ENCODE measurements around the gene PFKFB3. TPM values are rescaled to one million over a fixed set of nuclear protein-coding genes. Genes with fewer than 3 reads are reported as not detected.

Gene PFKFB3
- total and polyA plus RNA-seq, 2 experiments from 2014 or later: 21.6 to 26.2 TPM

DNA sequence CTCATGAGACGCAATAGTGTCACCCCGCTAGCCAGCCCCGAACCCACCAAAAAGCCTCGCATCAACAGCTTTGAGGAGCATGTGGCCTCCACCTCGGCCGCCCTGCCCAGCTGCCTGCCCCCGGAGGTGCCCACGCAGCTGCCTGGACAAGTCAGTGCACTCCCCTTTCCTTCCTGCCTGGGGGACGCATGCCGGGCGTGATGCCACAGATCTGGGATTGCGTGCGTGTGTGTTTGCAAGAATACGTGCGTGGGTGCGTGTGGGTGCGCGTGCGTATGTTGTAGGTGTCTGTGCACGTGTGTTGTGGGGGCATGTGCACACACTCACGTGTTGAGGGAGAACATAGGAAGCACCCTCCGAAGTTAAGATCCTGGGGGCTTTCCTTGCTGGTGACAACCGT, 23.5 kb downstream of the PFKFB3 start:
- WGBS (ENCODE audit: low lambda C conversion rate, missing lambda C conversion rate): 97% methylated on average over 23 of the region's 23 CpGs
- H3K9me3 ChIP-seq (ENCODE audit: low read depth): no peaks in the 10 kb centered on the region
- no peaks in the 10 kb centered on the region for H3K79me2 ChIP-seq
- DNase-seq (ENCODE audit: low spot score): no peak
- TF ChIP-seq, protein P1, sequence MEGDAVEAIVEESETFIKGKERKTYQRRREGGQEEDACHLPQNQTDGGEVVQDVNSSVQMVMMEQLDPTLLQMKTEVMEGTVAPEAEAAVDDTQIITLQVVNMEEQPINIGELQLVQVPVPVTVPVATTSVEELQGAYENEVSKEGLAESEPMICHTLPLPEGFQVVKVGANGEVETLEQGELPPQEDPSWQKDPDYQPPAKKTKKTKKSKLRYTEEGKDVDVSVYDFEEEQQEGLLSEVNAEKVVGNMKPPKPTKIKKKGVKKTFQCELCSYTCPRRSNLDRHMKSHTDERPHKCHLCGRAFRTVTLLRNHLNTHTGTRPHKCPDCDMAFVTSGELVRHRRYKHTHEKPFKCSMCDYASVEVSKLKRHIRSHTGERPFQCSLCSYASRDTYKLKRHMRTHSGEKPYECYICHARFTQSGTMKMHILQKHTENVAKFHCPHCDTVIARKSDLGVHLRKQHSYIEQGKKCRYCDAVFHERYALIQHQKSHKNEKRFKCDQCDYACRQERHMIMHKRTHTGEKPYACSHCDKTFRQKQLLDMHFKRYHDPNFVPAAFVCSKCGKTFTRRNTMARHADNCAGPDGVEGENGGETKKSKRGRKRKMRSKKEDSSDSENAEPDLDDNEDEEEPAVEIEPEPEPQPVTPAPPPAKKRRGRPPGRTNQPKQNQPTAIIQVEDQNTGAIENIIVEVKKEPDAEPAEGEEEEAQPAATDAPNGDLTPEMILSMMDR (IDR thresholded peaks at IDR 0.05; ENCODE audit: poor library complexity): no peak
- no peak for TF ChIP-seq EZH2phosphoT487 (IDR thresholded peaks at IDR 0.05; ENCODE audit: low read depth, severe bottlenecking, unreplicated experiment)
- TF ChIP-seq EZH2 (IDR thresholded peaks at IDR 0.05; ENCODE audit: borderline replicate concordance): no peak
- H3K27me3 ChIP-seq: no peaks in the 10 kb centered on the region
- no peak overlapping the region for H3K27ac ChIP-seq
- no peaks in the 10 kb centered on the region for H3K9me2 ChIP-seq (replicated peaks; ENCODE audit: insufficient read depth)
- H2AFZ ChIP-seq: no peak overlapping the region
- no peak overlapping the region for H3K4me2 ChIP-seq
- peaks cover 3% of the 10 kb centered on the region for H4K20me1 ChIP-seq (ENCODE audit: insufficient read depth, poor library complexity, severe bottlenecking)
- H3K4me3 ChIP-seq: no peak overlapping the region
- no peaks in the 10 kb centered on the region for H3K36me3 ChIP-seq (replicated peaks; ENCODE audit: insufficient read depth, low read depth)
- H3K4me1 ChIP-seq (ENCODE audit: insufficient read depth): no peaks in the 10 kb centered on the region

DNA sequence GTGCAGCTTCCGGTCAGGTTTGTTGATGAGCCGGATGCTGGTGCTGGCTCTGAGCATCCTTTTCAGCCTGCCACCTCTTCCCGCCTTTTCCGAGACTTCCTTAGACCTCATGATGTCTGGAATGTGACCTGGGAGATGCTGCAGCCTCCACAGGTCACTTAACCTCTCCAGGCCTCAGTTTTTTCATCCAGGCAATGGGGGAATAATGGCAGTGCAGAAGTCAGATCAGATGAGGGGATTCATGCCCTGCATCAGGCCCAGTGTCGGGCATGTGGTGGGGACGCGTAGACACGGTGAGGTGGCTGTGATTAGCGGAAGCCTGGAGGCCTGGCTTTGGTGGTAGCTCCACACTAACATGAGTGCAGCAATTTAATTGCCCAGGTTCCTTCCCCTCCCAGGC, 24.6 kb downstream of the PFKFB3 start:
- Histone ChIP-seq H2AFZ (no peak overlapping the region), H3K4me1 (ENCODE audit: insufficient read depth) (no peaks in the 10 kb centered on the region), H3K4me2 (no peak overlapping the region), H4K20me1 (ENCODE audit: insufficient read depth, poor library complexity, severe bottlenecking) (peaks cover 3% of the 10 kb centered on the region), H3K36me3 (replicated peaks; ENCODE audit: insufficient read depth, low read depth) (no peaks in the 10 kb centered on the region), H3K9me2 (replicated peaks; ENCODE audit: insufficient read depth) (no peaks in the 10 kb centered on the region), H3K27ac (no peak overlapping the region), H3K4me3 (no peak overlapping the region), H3K79me2 (no peaks in the 10 kb centered on the region), H3K27me3 (no peaks in the 10 kb centered on the region), H3K9me3 (ENCODE audit: low read depth) (no peaks in the 10 kb centered on the region)
- TF ChIP-seq EZH2phosphoT487 (IDR thresholded peaks at IDR 0.05; ENCODE audit: low read depth, severe bottlenecking, unreplicated experiment) (no peak), EZH2 (IDR thresholded peaks at IDR 0.05; ENCODE audit: borderline replicate concordance) (no peak)
- TF ChIP-seq, protein P1 (IDR thresholded peaks at IDR 0.05; ENCODE audit: poor library complexity): no peak
- no peak for DNase-seq (ENCODE audit: low spot score)
- 97% methylated on average over 9 of the region's 9 CpGs for WGBS (ENCODE audit: low lambda C conversion rate, missing lambda C conversion rate)

DNA sequence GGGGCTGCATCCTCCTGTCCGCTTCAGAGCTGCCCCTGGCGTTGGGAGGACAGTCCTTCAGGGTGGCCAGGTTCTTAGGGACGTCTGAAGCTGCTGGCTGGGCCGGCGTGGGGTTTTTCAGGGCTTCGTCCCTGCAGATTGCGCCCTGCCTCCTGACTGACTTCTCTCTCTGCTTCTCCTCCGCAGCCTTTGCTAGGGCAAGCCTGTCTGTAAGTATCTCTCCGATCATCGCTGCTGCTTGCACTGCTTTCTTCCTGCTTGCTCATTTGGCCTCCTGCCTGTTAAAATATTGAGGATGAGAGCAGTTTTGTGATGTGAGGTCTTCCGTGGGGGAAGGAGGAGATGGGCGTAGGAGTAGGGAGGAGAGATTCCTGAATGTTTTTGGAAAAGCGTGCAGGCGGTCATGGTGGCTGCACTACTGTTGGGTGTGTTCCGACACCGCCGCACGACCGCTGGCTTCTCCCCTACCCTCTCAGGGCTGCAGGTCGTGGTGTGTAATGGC, 25.3 kb downstream of the PFKFB3 start:
- Histone ChIP-seq H4K20me1 (ENCODE audit: insufficient read depth, poor library complexity, severe bottlenecking) (peaks cover 3% of the 10 kb centered on the region), H3K4me1 (ENCODE audit: insufficient read depth) (no peaks in the 10 kb centered on the region), H3K4me3 (no peak overlapping the region), H2AFZ (no peak overlapping the region), H3K27ac (no peak overlapping the region), H3K36me3 (replicated peaks; ENCODE audit: insufficient read depth, low read depth) (no peaks in the 10 kb centered on the region), H3K4me2 (no peak overlapping the region), H3K9me2 (replicated peaks; ENCODE audit: insufficient read depth) (no peaks in the 10 kb centered on the region), H3K9me3 (ENCODE audit: low read depth) (no peaks in the 10 kb centered on the region), H3K27me3 (no peaks in the 10 kb centered on the region), H3K79me2 (no peaks in the 10 kb centered on the region)
- DNase-seq (ENCODE audit: low spot score): no peak
- WGBS (ENCODE audit: low lambda C conversion rate, missing lambda C conversion rate): 91% methylated on average over 20 of the region's 20 CpGs
- TF ChIP-seq EZH2 (IDR thresholded peaks at IDR 0.05; ENCODE audit: borderline replicate concordance) (no peak), EZH2phosphoT487 (IDR thresholded peaks at IDR 0.05; ENCODE audit: low read depth, severe bottlenecking, unreplicated experiment) (no peak)
- TF ChIP-seq, protein P1 (IDR thresholded peaks at IDR 0.05; ENCODE audit: poor library complexity): no peak

DNA sequence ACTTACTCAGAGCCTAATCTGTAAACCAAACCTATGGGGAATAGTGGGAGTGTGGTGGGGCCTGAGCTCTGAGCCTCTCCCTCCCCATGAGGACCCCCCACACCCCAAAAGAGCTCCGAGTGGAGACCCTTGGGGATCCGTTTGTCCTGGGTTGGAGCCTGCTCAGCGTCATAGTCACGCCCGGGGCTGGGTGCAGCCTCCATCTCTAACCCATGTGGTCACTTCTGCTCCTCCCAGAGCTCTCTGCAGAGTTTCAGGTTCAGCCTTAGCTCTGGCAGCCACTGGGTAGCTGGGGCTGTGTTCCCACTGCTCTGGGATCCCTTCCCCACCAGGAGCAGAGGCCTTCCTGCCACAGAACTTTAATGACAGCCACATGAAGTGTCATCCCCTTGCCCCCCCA, 25.9 kb downstream of the PFKFB3 start:
- H3K79me2 ChIP-seq: no peaks in the 10 kb centered on the region
- H3K27ac ChIP-seq: no peak overlapping the region
- H3K36me3 ChIP-seq (replicated peaks; ENCODE audit: insufficient read depth, low read depth): no peaks in the 10 kb centered on the region
- TF ChIP-seq, protein P1 (IDR thresholded peaks at IDR 0.05; ENCODE audit: poor library complexity): no peak
- TF ChIP-seq EZH2phosphoT487 (IDR thresholded peaks at IDR 0.05; ENCODE audit: low read depth, severe bottlenecking, unreplicated experiment): no peak
- no peak for TF ChIP-seq EZH2 (IDR thresholded peaks at IDR 0.05; ENCODE audit: borderline replicate concordance)
- no peak for DNase-seq (ENCODE audit: low spot score)
- no peak overlapping the region for H2AFZ ChIP-seq
- H4K20me1 ChIP-seq (ENCODE audit: insufficient read depth, poor library complexity, severe bottlenecking): peaks cover 3% of the 10 kb centered on the region
- H3K27me3 ChIP-seq: no peaks in the 10 kb centered on the region
- WGBS (ENCODE audit: low lambda C conversion rate, missing lambda C conversion rate): 76% methylated on average over 5 of the region's 5 CpGs
- H3K4me1 ChIP-seq (ENCODE audit: insufficient read depth): no peaks in the 10 kb centered on the region
- no peaks in the 10 kb centered on the region for H3K9me2 ChIP-seq (replicated peaks; ENCODE audit: insufficient read depth)
- H3K4me2 ChIP-seq: no peak overlapping the region
- no peaks in the 10 kb centered on the region for H3K9me3 ChIP-seq (ENCODE audit: low read depth)
- H3K4me3 ChIP-seq: no peak overlapping the region
